HCT116 (cell line): Measurements from ENCODE around the gene TACC3. TPM values are rescaled to one million over a fixed set of nuclear protein-coding genes. Genes with fewer than 3 reads are reported as not detected.

ENCODE experiments used
- ATAC-seq: fragments of 200-7000 bp; cut with Tn5 transposase; 2 replicates; pipeline ENCODE4 v1.9.1; 2020; ENCODE audit warnings: mild to moderate bottlenecking, moderate library complexity
- BruUV-seq: library from RNA; stranded (reverse); fragments of 400-500 nt; replicated peaks from 2 replicates; lab custom pipeline; 2021; lab: Mats Ljungman, UMichigan
- CTCF ChIA-PET: fragments of 300-600 bp; sonication (Branson Sonifier 250); formaldehyde crosslinking; loops from one replicate; lab custom pipeline; 2021; ENCODE audit warnings: antibody characterized with exemption; lab: Charles Lee
- POLR2A ChIA-PET: fragments of 300-600, 350-600 bp; sonication (Branson Sonifier 250); formaldehyde crosslinking; loops from one replicate; lab custom pipeline; 2021; ENCODE audit warnings: antibody characterized with exemption; lab: Charles Lee
- RAD21 ChIA-PET, 2 experiments: fragments of 300-600 bp; sonication (Branson Sonifier 250); formaldehyde crosslinking; loops; one replicate each; lab custom pipeline; 2023; ENCODE audit warnings: low total read pairs in 2 of 2; ENCODE audit not compliant: uncharacterized antibody in 2 of 2, unreplicated experiment in 2 of 2, low non-redundant PET in 1 of 2; lab: Charles Lee
- DNase-seq: peaks from one replicate; pipeline ENCODE4 v3.0.0-alpha.2; 2010; ENCODE audit warnings: low read depth, low spot score
- H2AFZ ChIP-seq: fragments of 200-600 bp; shearing (Covaris generic), sonication (generic); 2 replicates; pipeline ENCODE4 v1.6.1; 2017; ENCODE audit warnings: low read depth, mixed run types, mixed read lengths, antibody characterized with exemption, low read length; ENCODE audit not compliant: poor library complexity, severe bottlenecking
- H3K27ac ChIP-seq: 2 replicates; pipeline ENCODE4 v1.5.1; 2012; ENCODE audit warnings: low read depth, low read length
- H3K27me3 ChIP-seq: fragments of 200-600 bp; sonication (generic); 2 replicates; pipeline ENCODE4 v1.6.1; 2016; ENCODE audit warnings: mixed run types, low read length, mixed read lengths; ENCODE audit not compliant: insufficient read depth
- H3K36me3 ChIP-seq, 2 experiments: fragments of 200-500 bp in 1 of 2; fragments of 200-600 bp in 1 of 2; sonication (Bioruptor generic) in 1 of 2; sonication (generic) in 1 of 2; 2 replicates each; pipeline versions ENCODE4 v1.5.1 to v1.6.1; 2014 to 2016; ENCODE audit warnings: low read length in 2 of 2, inconsistent platforms in 1 of 2, mixed read lengths in 1 of 2, mixed run types in 1 of 2; ENCODE audit not compliant: insufficient read depth in 2 of 2, control insufficient read depth in 1 of 2
- H3K4me1 ChIP-seq, 2 experiments: fragments of 200-600 bp in 1 of 2; sonication (generic) in 1 of 2; 2 replicates each; pipeline versions ENCODE4 v1.5.1 to v1.6.1; 2012 to 2017; ENCODE audit warnings: low read length in 2 of 2, inconsistent platforms in 1 of 2, mild to moderate bottlenecking in 1 of 2, mixed read lengths in 1 of 2, mixed run types in 1 of 2, moderate library complexity in 1 of 2; ENCODE audit not compliant: insufficient read depth in 2 of 2, control insufficient read depth in 1 of 2
- H3K4me2 ChIP-seq: fragments of 200-600 bp; sonication (generic); 2 replicates; pipeline ENCODE4 v1.6.1; 2017; ENCODE audit warnings: mixed run types, low read length, mixed read lengths
- H3K4me3 ChIP-seq, 2 experiments: fragments of 200-600 bp in 1 of 2; sonication (generic) in 1 of 2; replicated peaks in 1 of 2; 2 replicates each; pipeline ENCODE4 v1.5.1; 2011 to 2016; ENCODE audit warnings: low read length in 2 of 2, control low read depth in 1 of 2, low read depth in 1 of 2, mild to moderate bottlenecking in 1 of 2, mixed read lengths in 1 of 2, mixed run types in 1 of 2
- H3K79me2 ChIP-seq: fragments of 200-600 bp; sonication (generic); 2 replicates; pipeline ENCODE4 v1.6.1; 2017; ENCODE audit warnings: mild to moderate bottlenecking, mixed run types, low read length, moderate library complexity, mixed read lengths; ENCODE audit not compliant: insufficient read depth
- H3K9ac ChIP-seq: fragments of 200-600 bp; sonication (generic); 2 replicates; pipeline ENCODE4 v1.6.1; 2016; ENCODE audit warnings: low read length, mixed read lengths
- H3K9me2 ChIP-seq: fragments of 200-600 bp; sonication (generic), shearing (Covaris generic); 2 replicates; pipeline ENCODE4 v1.6.1; 2017; ENCODE audit warnings: mixed run types, mild to moderate bottlenecking, moderate library complexity; ENCODE audit not compliant: insufficient read depth
- H3K9me3 ChIP-seq, 2 experiments: fragments of 200-500 bp in 1 of 2; fragments of 200-600 bp in 1 of 2; sonication (Bioruptor generic) in 1 of 2; sonication (generic) in 1 of 2; 2 replicates each; pipeline ENCODE4 v1.6.1; 2014 to 2017; ENCODE audit warnings: low read length in 2 of 2, mixed read lengths in 2 of 2, inconsistent platforms in 1 of 2, low read depth in 1 of 2, mild to moderate bottlenecking in 1 of 2, mixed run types in 1 of 2, moderate library complexity in 1 of 2; ENCODE audit not compliant: control insufficient read depth in 1 of 2, insufficient read depth in 1 of 2
- H4K20me1 ChIP-seq: fragments of 200-600 bp; sonication (generic), shearing (Covaris generic); 2 replicates; pipeline ENCODE4 v1.6.1; 2017; ENCODE audit warnings: mixed run types, mild to moderate bottlenecking, moderate library complexity; ENCODE audit not compliant: insufficient read depth
- CBX3 ChIP-seq: IDR thresholded peaks from 2 replicates; pipeline ENCODE4 v1.6.1; 2012; ENCODE audit warnings: low read depth
- CEBPB ChIP-seq: IDR thresholded peaks from 2 replicates; pipeline ENCODE4 v1.6.1; 2012; ENCODE audit warnings: low read depth
- CTCF ChIP-seq, 3 experiments: fragments of 200-600 bp in 1 of 3; sonication (generic) in 1 of 3; IDR thresholded peaks in 2 of 3; conservative IDR thresholded peaks in 1 of 3; 2 replicates each; pipeline ENCODE4 v1.5.1; 2012 to 2017; ENCODE audit warnings: low read depth in 2 of 3, low read length in 2 of 3, antibody characterized with exemption in 1 of 3, borderline replicate concordance in 1 of 3, control low read depth in 1 of 3, mild to moderate bottlenecking in 1 of 3, mixed read lengths in 1 of 3, mixed run types in 1 of 3, moderate library complexity in 1 of 3; ENCODE audit not compliant: insufficient read depth in 1 of 3
- ELF1 ChIP-seq: IDR thresholded peaks from 2 replicates; pipeline ENCODE4 v1.6.1; 2012; ENCODE audit warnings: low read depth, borderline replicate concordance
- EZH2phosphoT487 ChIP-seq: fragments of 200-600 bp; IDR thresholded peaks from 2 replicates; pipeline ENCODE4 v1.6.1; 2018; ENCODE audit warnings: antibody characterized with exemption, borderline replicate concordance
- POLR2AphosphoS5 ChIP-seq: IDR thresholded peaks from 2 replicates; pipeline ENCODE4 v1.6.1; 2011; ENCODE audit warnings: mild to moderate bottlenecking, low read depth, low read length, moderate library complexity
- RAD21 ChIP-seq: IDR thresholded peaks from 2 replicates; pipeline ENCODE4 v1.6.1; 2012; ENCODE audit warnings: low read depth, mild to moderate bottlenecking
- REST ChIP-seq: IDR thresholded peaks from 2 replicates; pipeline ENCODE4 v1.6.1; 2012; ENCODE audit warnings: low read depth
- SIN3A ChIP-seq: IDR thresholded peaks from 2 replicates; pipeline ENCODE4 v1.6.1; 2012; ENCODE audit warnings: low read depth
- SRF ChIP-seq: IDR thresholded peaks from 2 replicates; pipeline ENCODE4 v1.6.1; 2012; ENCODE audit warnings: low read depth
- TCF7L2 ChIP-seq: IDR thresholded peaks from 2 replicates; pipeline ENCODE4 v1.7.0; 2011; ENCODE audit warnings: borderline replicate concordance, inconsistent platforms; ENCODE audit not compliant: insufficient read depth, insufficient read length; ENCODE audit errors: extremely low read depth
- ZNF274 ChIP-seq: fragments of 200-500 bp; sonication (Bioruptor generic); IDR thresholded peaks from 2 replicates; pipeline ENCODE4 v1.6.1; 2014; ENCODE audit warnings: mild to moderate bottlenecking, low read depth, low read length, inconsistent platforms
- intact Hi-C: fragments of 100-400 bp; cut with micrococcal nuclease; formaldehyde crosslinking; loops from 2 replicates; pipeline ENCODE4 v1.10.0; 2022
- total RNA-seq: library from RNA; stranded (reverse); gene quantifications from one replicate; pipeline ENCODE4 v1.2.1, GENCODE V29; 2021; ENCODE audit not compliant: unreplicated experiment

TACC3 gene
- total RNA-seq, 1 experiment from 2014 or later = 106 TPM

GRCh38 chr4:1758306-1759121, 37.2 kb downstream of the TACC3 start:
- H2AFZ ChIP-seq = no peak overlapping the region
- no peaks in the 10 kb centered on the region for H3K9me3 ChIP-seq
- intact Hi-C loops = no loop called here
- peaks cover 9 to 11% of the 10 kb centered on the region in 2 experiments for H3K4me1 ChIP-seq
- ChIA-PET RAD21 (no interaction called here), CTCF (no interaction called here), POLR2A (no interaction called here)
- no peaks in the 10 kb centered on the region for H4K20me1 ChIP-seq
- no peaks in the 10 kb centered on the region for H3K79me2 ChIP-seq
- no peak overlapping the region for H3K4me3 ChIP-seq
- DNase-seq = no peak
- H3K27ac ChIP-seq = no peak overlapping the region
- no peaks in the 10 kb centered on the region for H3K9me2 ChIP-seq
- ATAC-seq = no peak
- H3K4me2 ChIP-seq = no peak overlapping the region
- no peak overlapping the region for H3K9ac ChIP-seq
- no peak for TF ChIP-seq CEBPB
- no peak for TF ChIP-seq POLR2AphosphoS5
- H3K27me3 ChIP-seq = no peaks in the 10 kb centered on the region
- H3K36me3 ChIP-seq = no peaks in the 10 kb centered on the region
- BruUV-seq = no TSS peak

GRCh38 chr4:1759170-1759817, 38.0 kb downstream of the TACC3 start:
- ChIA-PET CTCF (no interaction called here), RAD21 (no interaction called here), POLR2A (no interaction called here)
- H3K36me3 ChIP-seq = no peaks in the 10 kb centered on the region
- H3K9ac ChIP-seq = no peak overlapping the region
- no peak overlapping the region for H3K27ac ChIP-seq
- no peak overlapping the region for H3K4me3 ChIP-seq
- no TSS peak for BruUV-seq
- no peak for DNase-seq
- H3K4me2 ChIP-seq = no peak overlapping the region
- no peak for ATAC-seq
- no peaks in the 10 kb centered on the region for H3K79me2 ChIP-seq
- no peaks in the 10 kb centered on the region for H3K9me2 ChIP-seq
- H2AFZ ChIP-seq = no peak overlapping the region
- H4K20me1 ChIP-seq = no peaks in the 10 kb centered on the region
- no peaks in the 10 kb centered on the region for H3K27me3 ChIP-seq
- TF ChIP-seq ELF1 = no peak
- TF ChIP-seq EZH2phosphoT487 = no peak
- no peak for TF ChIP-seq REST
- no peak for TF ChIP-seq RAD21
- TF ChIP-seq CEBPB = no peak
- no peak for TF ChIP-seq CBX3
- TF ChIP-seq SRF = no peak
- TF ChIP-seq TCF7L2 = no peak
- TF ChIP-seq SIN3A = no peak
- TF ChIP-seq ZNF274 = no peak
- no peak for TF ChIP-seq CTCF (IDR thresholded peaks at IDR 0.05 in 2 of 3, conservative IDR thresholded peaks at IDR 0.05 in 1 of 3; ENCODE audit: borderline replicate concordance in 1 of 3, insufficient read depth in 1 of 3, low read depth in 2 of 3, low read length in 2 of 3)
- intact Hi-C loops = no loop called here
- peaks cover 15 to 16% of the 10 kb centered on the region in 2 experiments for H3K4me1 ChIP-seq
- no peaks in the 10 kb centered on the region for H3K9me3 ChIP-seq
